Adrenal gland (tissue), 12 donors: ENCODE results near the gene FGF23. TPM values are rescaled to one million over a fixed set of nuclear protein-coding genes. Genes with fewer than 3 reads are reported as not detected.
A peak's percentile ranks its signal among the peaks of the same experiment; 100 is the strongest.

ENCODE experiments used
- DNase-seq, 7 donors: peaks; one replicate each; pipeline ENCODE4 v3.0.0-alpha.2; 2019 to 2020
- H3K27ac ChIP-seq, 5 donors: fragments of 200-600 bp; sonication (generic) in 4 of 5; 1 replicate in 3 of 5; 2 replicates in 2 of 5; pipeline versions ENCODE4 v1.5.1 to v1.8.0; 2016 to 2020; ENCODE audit warnings: mild to moderate bottlenecking in 1 of 5
- H3K27me3 ChIP-seq: fragments of 200-600 bp; 2 replicates; pipeline ENCODE4 v1.8.0; 2021
- H3K36me3 ChIP-seq, 2 donors: fragments of 200-600 bp; replicated peaks in 1 of 2; 1 replicate in 1 of 2; 2 replicates in 1 of 2; pipeline versions ENCODE4 v1.5.1 to v1.8.0; 2018 to 2022
- H3K4me1 ChIP-seq, 2 donors: fragments of 200-600 bp; replicated peaks in 1 of 2; 1 replicate in 1 of 2; 2 replicates in 1 of 2; pipeline versions ENCODE4 v1.5.1 to v1.8.0; 2018 to 2021
- H3K4me3 ChIP-seq, 4 donors: fragments of 200-600 bp; sonication (generic) in 3 of 4; one replicate each; pipeline ENCODE4 v1.5.1; 2016 to 2018
- H3K9me3 ChIP-seq, 3 donors: fragments of 200-600 bp; sonication (generic) in 1 of 3; replicated peaks in 1 of 3; 1 replicate in 2 of 3; 2 replicates in 1 of 3; pipeline versions ENCODE4 v1.5.1 to v1.8.0; 2016 to 2021
- CTCF ChIP-seq, 6 experiments: fragments of 450-650 bp in 4 of 6; fragments of 200-600 bp in 2 of 6; sonication (generic) in 1 of 6; IDR thresholded peaks; 1 replicate in 5 of 6; 2 replicates in 1 of 6; pipeline versions ENCODE4 v1.5.1 to v1.8.0; 2016 to 2021; ENCODE audit warnings: antibody characterized with exemption in 6 of 6, mild to moderate bottlenecking in 2 of 6, moderate library complexity in 1 of 6
- POLR2A ChIP-seq, 2 donors: fragments of 450-650 bp; IDR thresholded peaks; one replicate each; pipeline ENCODE4 v1.6.1; 2017; ENCODE audit warnings: antibody characterized with exemption in 2 of 2, mild to moderate bottlenecking in 2 of 2, moderate library complexity in 1 of 2
- whole genome bisulfite sequencing, 4 donors: extraction: QIAGEN DNeasy Blood & Tissue Kit in 2 of 4; methylation state at CpG; one replicate each; pipeline versions ENCODE4 v1.1.5 to v1.1.7; 2013 to 2017; 5-methylcytosine and 5-hydroxymethylcytosine counted together
- intact Hi-C, 2 donors: fragments of 100-400 bp; cut with DNase I; formaldehyde crosslinking; loops; one replicate each; pipeline versions ENCODE4 v1.14.1 to v1.15.0; 2022 to 2023
- polyA plus RNA-seq, 3 donors: library from polyadenylated mRNA; stranded (reverse); fragments of 200-250 nt in 2 of 3; fragments of 350-450 nt in 1 of 3; fragmentation: Illumina TruSeq in 1 of 3; extraction: RNeasy Lipid Tissue Mini Kit (QIAGEN cat#74804) in 1 of 3; gene quantifications; one replicate each; pipeline ENCODE4 v1.2.3, GENCODE V29; 2013 to 2014
- total RNA-seq, 9 donors: library from RNA; depleted of rRNA in 4 of 9; stranded (reverse); fragments of >200 nt in 4 of 9; fragments of 120-200 nt in 1 of 9; fragmentation: NEBNext Ultra II Directional in 1 of 9; extraction: Animal tissue kit (Norgen Biotek cat#: 25700) in 1 of 9; gene quantifications; one replicate each; pipeline versions ENCODE4 v1.1.0 to v1.2.4, GENCODE V29; 2013 to 2023
- donor health status: healthy with polysubstance abuse.
- donor health status: Bipolar disorder and iron deficiency.
- donor health status: DM: yes; HTN: yes; CAD: no.
- donor health status: DM: no; HTN: no; CAD: no.
- donor health status: DM: no; HTN: no; CAD: no.
- donor health status: DM: yes; HTN: yes; CAD: no.

FGF23 gene
- total and polyA plus RNA-seq, 12 donors, result 0.13 to 0.58 TPM; not detected in 10

GRCh38 chr12:4366090-4366489 lies 13.4 kb downstream of the FGF23 start:
- TF ChIP-seq CTCF (IDR thresholded peaks at IDR 0.05) (no peak), POLR2A (IDR thresholded peaks at IDR 0.05) (no peak)
- Histone ChIP-seq H3K4me3 (no peak overlapping the region), H3K27ac (no peak overlapping the region), H3K27me3 (no peaks in the 10 kb centered on the region), H3K4me1 (no peaks in the 10 kb centered on the region), H3K36me3 (no peaks in the 10 kb centered on the region), H3K9me3 (no peaks in the 10 kb centered on the region)
- no peak for DNase-seq
- intact Hi-C loops, result no loop called here
- 85 to 87% (median 86%) methylated on average over 2 of the region's 2 CpGs for WGBS, 4 donors

- Histone ChIP-seq H3K36me3 (no peaks in the 10 kb centered on the region), H3K4me3 (no peak overlapping the region), H3K9me3 (no peaks in the 10 kb centered on the region), H3K27me3 (no peaks in the 10 kb centered on the region), H3K27ac (no peak overlapping the region), H3K4me1 (no peaks in the 10 kb centered on the region)
- TF ChIP-seq POLR2A (IDR thresholded peaks at IDR 0.05) (no peak), CTCF (IDR thresholded peaks at IDR 0.05) (peak in 4 of 6 experiments; percentile 19 to 38 (median 28))
- peak; percentile 8 to 63 (median 19) for DNase-seq
- intact Hi-C loops, result no loop called here
These were observed 23.5 kb downstream of the FGF23 start for GRCh38 chr12:4356041-4356327.

- no peaks in the 10 kb centered on the region for H3K4me1 ChIP-seq
- 60 to 76% (median 75%) methylated on average over 3 of the region's 3 CpGs for WGBS, 4 donors
- H3K36me3 ChIP-seq, result no peaks in the 10 kb centered on the region
- H3K9me3 ChIP-seq, result no peaks in the 10 kb centered on the region
- TF ChIP-seq POLR2A (IDR thresholded peaks at IDR 0.05), result no peak
- TF ChIP-seq CTCF (IDR thresholded peaks at IDR 0.05), result no peak
- no peak overlapping the region for H3K4me3 ChIP-seq
- no peaks in the 10 kb centered on the region for H3K27me3 ChIP-seq
- no peak overlapping the region for H3K27ac ChIP-seq
- intact Hi-C loops, result no loop called here
- no peak for DNase-seq
These were observed 24.1 kb downstream of the FGF23 start for GRCh38 chr12:4355156-4356040.

GRCh38 chr12:4353785-4354208 lies 25.7 kb downstream of the FGF23 start:
- no peaks in the 10 kb centered on the region for H3K9me3 ChIP-seq
- H3K36me3 ChIP-seq, result no peaks in the 10 kb centered on the region
- H3K4me1 ChIP-seq, result no peaks in the 10 kb centered on the region
- H3K27ac ChIP-seq, result no peak overlapping the region
- H3K27me3 ChIP-seq, result no peaks in the 10 kb centered on the region
- 60 to 81% (median 70%) methylated on average over 3 to 4 of the region's 4 CpGs for WGBS, 4 donors
- DNase-seq, result no peak
- no peak overlapping the region for H3K4me3 ChIP-seq
- intact Hi-C loops, result no loop called here
- peak in 5 of 6 experiments; percentile 7 to 57 (median 37) for TF ChIP-seq CTCF (IDR thresholded peaks at IDR 0.05)
- no peak for TF ChIP-seq POLR2A (IDR thresholded peaks at IDR 0.05)
